ENCODE results near the gene TTC13. TPM values are rescaled to one million over a fixed set of nuclear protein-coding genes. Genes with fewer than 3 reads are reported as not detected.

TTC13 gene
- total RNA-seq, 2 experiments from 2014 or later: 13.4 to 15.5 TPM

DNA sequence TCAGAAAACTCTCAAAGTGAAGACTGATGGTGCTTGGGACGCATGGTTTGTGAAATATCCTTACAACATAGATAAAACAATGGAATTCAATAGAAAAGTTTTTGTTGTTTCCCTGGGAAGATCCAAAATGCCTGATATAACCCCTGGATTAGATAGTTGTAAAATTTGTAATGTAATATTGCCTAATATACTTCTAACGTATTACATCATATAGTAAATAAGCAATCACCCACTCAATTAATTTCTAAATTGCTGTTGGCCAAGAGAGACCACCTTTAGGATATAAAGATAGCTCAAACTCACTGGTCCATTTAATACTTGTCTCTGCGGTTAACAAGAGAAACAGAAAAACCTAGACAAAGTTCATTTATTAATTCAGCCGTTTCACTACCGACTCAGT, 42.2 kb downstream of the TTC13 start:
- intact Hi-C loops (cut with micrococcal nuclease): no loop called here
- Mint-ChIP-seq H3K4me1 (ENCODE audit: low read depth) (peaks cover 7% of the 10 kb centered on the region), H3K27ac (no peak overlapping the region), H3K4me3 (no peak overlapping the region), H3K36me3 (ENCODE audit: low read depth) (peaks cover 4% of the 10 kb centered on the region), H3K27me3 (no peaks in the 10 kb centered on the region), H3K9me3 (no peaks in the 10 kb centered on the region)
- ChIA-PET CTCF (no interaction called here), POLR2A (no interaction called here)
- ATAC-seq (no peak), DNase-seq (no peak)
- TF ChIP-seq, protein P1, sequence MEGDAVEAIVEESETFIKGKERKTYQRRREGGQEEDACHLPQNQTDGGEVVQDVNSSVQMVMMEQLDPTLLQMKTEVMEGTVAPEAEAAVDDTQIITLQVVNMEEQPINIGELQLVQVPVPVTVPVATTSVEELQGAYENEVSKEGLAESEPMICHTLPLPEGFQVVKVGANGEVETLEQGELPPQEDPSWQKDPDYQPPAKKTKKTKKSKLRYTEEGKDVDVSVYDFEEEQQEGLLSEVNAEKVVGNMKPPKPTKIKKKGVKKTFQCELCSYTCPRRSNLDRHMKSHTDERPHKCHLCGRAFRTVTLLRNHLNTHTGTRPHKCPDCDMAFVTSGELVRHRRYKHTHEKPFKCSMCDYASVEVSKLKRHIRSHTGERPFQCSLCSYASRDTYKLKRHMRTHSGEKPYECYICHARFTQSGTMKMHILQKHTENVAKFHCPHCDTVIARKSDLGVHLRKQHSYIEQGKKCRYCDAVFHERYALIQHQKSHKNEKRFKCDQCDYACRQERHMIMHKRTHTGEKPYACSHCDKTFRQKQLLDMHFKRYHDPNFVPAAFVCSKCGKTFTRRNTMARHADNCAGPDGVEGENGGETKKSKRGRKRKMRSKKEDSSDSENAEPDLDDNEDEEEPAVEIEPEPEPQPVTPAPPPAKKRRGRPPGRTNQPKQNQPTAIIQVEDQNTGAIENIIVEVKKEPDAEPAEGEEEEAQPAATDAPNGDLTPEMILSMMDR (IDR thresholded peaks at IDR 0.05): no peak

DNA sequence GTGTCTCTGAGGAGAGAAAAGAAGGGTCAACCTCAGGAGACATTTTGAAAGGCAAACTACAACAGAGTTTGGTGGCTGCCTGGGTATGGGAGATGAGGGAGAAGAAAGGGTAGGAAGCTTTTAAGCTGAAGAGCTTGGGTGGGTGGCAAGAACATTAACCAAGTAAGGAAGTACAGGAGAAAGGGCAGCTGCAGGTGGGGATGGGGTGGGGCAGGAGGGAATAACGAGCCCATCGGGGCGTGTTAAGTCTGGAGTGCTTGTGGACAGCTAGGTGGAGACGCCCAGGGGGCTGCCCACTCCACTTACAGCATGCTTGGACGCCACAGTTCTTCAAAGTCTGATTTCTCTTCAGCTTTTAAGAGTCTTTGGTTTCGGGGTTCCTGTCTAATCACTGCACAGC, 42.8 kb downstream of the TTC13 start:
- no peak overlapping the region for H3K4me3 Mint-ChIP-seq
- no peak for DNase-seq
- ATAC-seq: no peak
- ChIA-PET CTCF (no interaction called here), POLR2A (no interaction called here)
- H3K36me3 Mint-ChIP-seq (ENCODE audit: low read depth): peaks cover 8% of the 10 kb centered on the region
- H3K4me1 Mint-ChIP-seq (ENCODE audit: low read depth): peaks cover 8% of the 10 kb centered on the region
- intact Hi-C loops (cut with micrococcal nuclease): no loop called here
- H3K27ac Mint-ChIP-seq: no peak overlapping the region
- TF ChIP-seq, protein P1 (IDR thresholded peaks at IDR 0.05): no peak
- H3K9me3 Mint-ChIP-seq: no peaks in the 10 kb centered on the region
- no peaks in the 10 kb centered on the region for H3K27me3 Mint-ChIP-seq

DNA sequence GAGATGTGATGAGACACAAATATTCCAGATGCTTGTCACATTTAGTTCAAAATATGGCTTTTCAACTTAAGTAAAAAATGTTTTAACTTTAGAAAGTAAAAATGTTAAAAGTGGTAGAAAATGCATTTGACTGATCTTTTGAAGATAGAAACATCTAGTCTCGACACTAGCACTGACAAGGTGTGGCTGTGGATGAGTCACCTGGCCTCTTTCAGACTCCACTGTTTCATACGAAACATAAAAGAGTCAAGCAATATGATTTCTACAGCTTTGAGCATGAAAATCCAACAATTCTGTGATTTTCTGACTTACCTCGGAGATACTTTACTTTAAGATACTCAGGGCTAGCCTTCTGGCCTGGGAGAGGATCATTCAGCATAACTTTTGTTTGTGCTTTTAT, 47.7 kb downstream of the TTC13 start:
- Mint-ChIP-seq H3K4me3 (no peak overlapping the region), H3K9me3 (no peaks in the 10 kb centered on the region), H3K27ac (no peak overlapping the region), H3K4me1 (ENCODE audit: low read depth) (peaks cover 2% of the 10 kb centered on the region), H3K36me3 (ENCODE audit: low read depth) (peaks cover 12% of the 10 kb centered on the region), H3K27me3 (no peaks in the 10 kb centered on the region)
- ChIA-PET POLR2A (interaction anchor here (0.7 kb wide), 1 partner anchor 435 kb away, joined by 3 read pairs; no protein-coding TSS in a partner anchor), CTCF (interaction anchor here (1.0 to 1.3 kb wide), 2 partner anchors 9 to 14 kb away, joined by 3 to 4 read pairs; no protein-coding TSS in a partner anchor)
- intact Hi-C loops (cut with micrococcal nuclease): no loop called here
- ATAC-seq: no peak
- TF ChIP-seq, protein P1 (IDR thresholded peaks at IDR 0.05): no peak
- DNase-seq: no peak

DNA sequence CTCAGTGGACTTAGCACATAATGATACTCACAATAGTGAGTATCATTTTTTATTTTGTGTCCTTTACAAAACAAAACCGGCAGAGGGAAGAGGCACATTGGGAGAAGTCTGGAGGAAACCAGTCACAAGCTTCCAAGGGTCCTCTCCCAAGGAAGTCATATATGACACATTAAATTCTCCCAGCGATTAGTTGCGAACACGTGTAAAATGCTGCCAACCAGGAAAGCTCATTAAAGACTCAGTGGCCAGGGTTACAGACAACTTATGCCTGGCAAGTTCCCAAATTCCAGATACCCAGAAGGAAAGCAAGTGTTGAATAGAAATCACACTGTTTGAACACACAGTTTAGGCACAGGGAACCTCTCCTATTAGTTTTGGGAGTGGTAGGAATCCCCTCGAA, 52.5 kb downstream of the TTC13 start:
- Mint-ChIP-seq H3K36me3 (ENCODE audit: low read depth) (peaks cover 20% of the 10 kb centered on the region), H3K9me3 (no peaks in the 10 kb centered on the region), H3K4me1 (ENCODE audit: low read depth) (peaks cover 2% of the 10 kb centered on the region), H3K27me3 (no peaks in the 10 kb centered on the region), H3K4me3 (no peak overlapping the region), H3K27ac (no peak overlapping the region)
- intact Hi-C loops (cut with micrococcal nuclease): no loop called here
- DNase-seq (no peak), ATAC-seq (no peak)
- ChIA-PET CTCF (interaction anchor here (1.0 to 1.8 kb wide), 2 partner anchors 10 to 13 kb away, joined by 3 to 4 read pairs; no protein-coding TSS in a partner anchor), POLR2A (no interaction called here)
- TF ChIP-seq, protein P1 (IDR thresholded peaks at IDR 0.05): no peak

DNA sequence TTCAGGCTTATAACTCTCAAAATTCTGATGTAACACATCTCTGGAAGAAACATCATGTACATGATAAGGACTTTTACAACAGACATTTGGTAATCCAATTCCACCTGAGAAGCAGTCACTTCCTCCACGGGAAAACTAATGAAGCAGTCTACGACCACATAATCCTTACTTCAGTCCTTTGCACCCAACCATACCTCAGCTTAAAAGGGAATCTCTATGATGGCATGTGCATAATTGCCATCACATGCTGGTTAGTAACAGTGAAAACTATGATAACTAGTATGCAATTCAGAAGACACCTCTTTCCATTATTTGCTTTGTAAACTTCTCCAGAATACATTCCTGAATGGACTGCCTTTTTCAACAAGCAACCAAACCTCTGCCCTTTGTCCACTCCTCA, 53.1 kb downstream of the TTC13 start:
- intact Hi-C loops (cut with micrococcal nuclease): no loop called here
- Mint-ChIP-seq H3K4me1 (ENCODE audit: low read depth) (no peaks in the 10 kb centered on the region), H3K4me3 (no peak overlapping the region), H3K27ac (peak overlapping the region; percentile 8), H3K36me3 (ENCODE audit: low read depth) (peaks cover 18% of the 10 kb centered on the region), H3K9me3 (no peaks in the 10 kb centered on the region), H3K27me3 (no peaks in the 10 kb centered on the region)
- DNase-seq (no peak), ATAC-seq (no peak)
- ChIA-PET CTCF (interaction anchor here (1.8 kb wide), 1 partner anchor 13 kb away, joined by 4 read pairs; no protein-coding TSS in a partner anchor), POLR2A (no interaction called here)
- TF ChIP-seq, protein P1 (IDR thresholded peaks at IDR 0.05): no peak
